A549 (cell line): ENCODE measurements around the gene RIOK1. TPM values are rescaled to one million over a fixed set of nuclear protein-coding genes. Genes with fewer than 3 reads are reported as not detected.

Experiments
- ATAC-seq, 2 experiments: fragments of 200-7000 bp in 1 of 2; fragments of >200 bp in 1 of 2; cut with Nextera tagmentation in 1 of 2; cut with Tn5 transposase in 1 of 2; 3 replicates each; pipeline versions ENCODE4 v1.8.0 to v1.9.1; 2018 to 2020; ENCODE audit warnings: mild to moderate bottlenecking in 1 of 2, moderate library complexity in 1 of 2
- CTCF ChIA-PET: fragments of 300-600 bp; sonication (Branson Sonifier 250); formaldehyde crosslinking; extraction: SDS; loops from one replicate; lab custom pipeline; 2021; ENCODE audit warnings: antibody characterized with exemption, inconsistent platforms; lab: Yijun Ruan, JAX
- POLR2A ChIA-PET: fragments of 350-600 bp; formaldehyde crosslinking; extraction: SDS; loops from one replicate; lab custom pipeline; 2021; ENCODE audit warnings: antibody characterized with exemption, inconsistent platforms; lab: Yijun Ruan, JAX
- DNase-seq, 2 experiments: peaks; one replicate each; pipeline versions ENCODE4 v3.0.0 to v3.0.0-alpha.2; 2011 to 2016; ENCODE audit warnings: low read depth in 1 of 2, low spot score in 1 of 2
- FAIRE-seq: peaks from 2 replicates; lab custom pipeline; 2011; peaks lifted over from hg19 to GRCh38; lab: Jason Lieb, UNC
- H3K27ac ChIP-seq, 2 experiments: fragments of >200 bp; sonication (Bioruptor Twin); formaldehyde crosslinking; 3 replicates each; pipeline ENCODE4 v1.5.1; 2016 to 2017
- H3K4me1 ChIP-seq: fragments of >200 bp; sonication (Bioruptor Twin); formaldehyde crosslinking; 3 replicates; pipeline ENCODE4 v1.6.1; 2016
- H3K4me2 ChIP-seq: fragments of >200 bp; sonication (Bioruptor Twin); formaldehyde crosslinking; 3 replicates; pipeline ENCODE4 v1.6.1; 2016
- H3K4me3 ChIP-seq: fragments of >200 bp; sonication (Bioruptor Twin); formaldehyde crosslinking; 3 replicates; pipeline ENCODE4 v1.5.1; 2016
- H3K9me3 ChIP-seq: fragments of >200 bp; sonication (Bioruptor Twin); formaldehyde crosslinking; 3 replicates; pipeline ENCODE4 v1.6.1; 2016
- CBX2 ChIP-seq: fragments of 200-600 bp; sonication (generic); IDR thresholded peaks from 2 replicates; pipeline ENCODE4 v1.6.1; 2016; ENCODE audit warnings: low read depth, mild to moderate bottlenecking, borderline replicate concordance
- CBX8 ChIP-seq: fragments of 200-600 bp; sonication (generic); IDR thresholded peaks from 2 replicates; pipeline ENCODE4 v1.6.1; 2016
- CHD4 ChIP-seq: fragments of 200-600 bp; sonication (generic); IDR thresholded peaks from 2 replicates; pipeline ENCODE4 v1.6.1; 2016; ENCODE audit warnings: antibody characterized with exemption, mild to moderate bottlenecking, borderline replicate concordance
- EHMT2 ChIP-seq: fragments of 200-600 bp; sonication (generic); IDR thresholded peaks from 2 replicates; pipeline ENCODE4 v1.6.1; 2016; ENCODE audit warnings: antibody characterized with exemption, low read depth, mild to moderate bottlenecking, moderate library complexity
- ESRRA ChIP-seq: fragments of 150-350 bp; IDR thresholded peaks from 2 replicates; pipeline ENCODE4 v1.6.1; 2014; ENCODE audit warnings: mild to moderate bottlenecking, low read length, borderline replicate concordance
- FOSB ChIP-seq: fragments of 250-450 bp; sonication (Bioruptor Pico); IDR thresholded peaks from 2 replicates; pipeline ENCODE4 v1.5.0; 2020; ENCODE audit warnings: mild to moderate bottlenecking, moderate library complexity
- FOXS1 ChIP-seq: fragments of 250-450 bp; sonication (Bioruptor Pico); IDR thresholded peaks from 2 replicates; pipeline ENCODE4 v1.5.0; 2020; ENCODE audit warnings: mild to moderate bottlenecking, moderate library complexity
- HDAC2 ChIP-seq: fragments of 200-600 bp; sonication (generic); IDR thresholded peaks from 2 replicates; pipeline ENCODE4 v1.6.1; 2016
- HES2 ChIP-seq: fragments of >200 bp; sonication (Bioruptor Twin); formaldehyde crosslinking; IDR thresholded peaks from 2 replicates; pipeline ENCODE4 v1.6.1; 2016
- JUNB ChIP-seq: fragments of >200 bp; sonication (Bioruptor Twin); formaldehyde crosslinking; IDR thresholded peaks from 2 replicates; pipeline ENCODE4 v1.6.1; 2016
- KDM1A ChIP-seq: fragments of 200-600 bp; sonication (generic); IDR thresholded peaks from 2 replicates; pipeline ENCODE4 v1.6.1; 2016; ENCODE audit warnings: low read depth, mild to moderate bottlenecking
- MAFK ChIP-seq: fragments of 450-650 bp; IDR thresholded peaks from 2 replicates; pipeline ENCODE4 v1.6.1; 2014; ENCODE audit not compliant: partially characterized antibody
- MAZ ChIP-seq: fragments of 150-350 bp; IDR thresholded peaks from 2 replicates; pipeline ENCODE4 v1.6.1; 2014; ENCODE audit warnings: antibody characterized with exemption, low read depth, low read length, borderline replicate concordance
- NFE2L2 ChIP-seq: fragments of 150-350 bp; conservative IDR thresholded peaks from 2 replicates; pipeline ENCODE4 v1.6.1; 2014; ENCODE audit warnings: low read length
- PBX3 ChIP-seq: IDR thresholded peaks from 2 replicates; pipeline ENCODE4 v1.6.1; 2012
- REST ChIP-seq: fragments of 200-600 bp; sonication (generic); IDR thresholded peaks from 2 replicates; pipeline ENCODE4 v1.6.1; 2016; ENCODE audit warnings: antibody characterized with exemption, mild to moderate bottlenecking, moderate library complexity
- WGBS: methylation state at CpG from one replicate; pipeline ENCODE4 v1.1.6; 2017; ENCODE audit errors: missing lambda C conversion rate; 5-methylcytosine and 5-hydroxymethylcytosine counted together
- polyA plus RNA-seq, 4 experiments: library from polyadenylated mRNA; depleted of rRNA in 3 of 4; stranded (reverse); fragments of >200 nt; fragmentation: RNase III in 1 of 4; extraction: RNeasy Plus Mini Kit Qiagen cat#74134 plus additional on column Dnase treatment in 1 of 4; gene quantifications; 2 replicates in 3 of 4; 3 replicates in 1 of 4; pipeline ENCODE4 v1.2.3, GENCODE V29; 2011 to 2017
- TF ChIP-seq, protein P1 (sequence below): fragments of 250-450 bp; sonication (Bioruptor Pico); IDR thresholded peaks from 2 replicates; pipeline ENCODE4 v1.5.0; 2020; ENCODE audit warnings: low read depth, mild to moderate bottlenecking, moderate library complexity

RIOK1 gene
- polyA plus RNA-seq, 2 of the 4 experiments (the other 2 are of a cell fraction) = 16.1 to 20.4 TPM

- 86% methylated on average over 1 of the region's 1 CpG for WGBS
- CTCF ChIA-PET = no interaction called here
Measured at GRCh38 chr6:7381092-7381491, 8.5 kb upstream of the RIOK1 start.

DNA sequence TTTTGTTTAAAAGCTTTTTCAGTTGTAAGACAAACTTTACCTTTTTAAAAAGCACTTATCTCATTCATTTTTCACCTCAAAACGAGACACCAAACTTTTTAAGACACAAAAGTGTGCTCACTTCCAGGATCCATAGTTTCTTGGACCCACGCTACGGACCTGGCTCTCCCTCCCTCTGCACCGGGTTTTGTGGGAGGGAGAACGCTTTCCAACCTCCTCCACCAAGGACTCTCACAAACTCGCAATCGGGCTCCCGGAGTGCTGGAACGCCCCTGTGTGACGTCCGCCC is 502 bp upstream of the RIOK1 start:
- CTCF ChIA-PET = interaction anchor here (0.6 to 2.1 kb wide), 3 partner anchors 92 to 285 kb away, joined by 3 to 10 read pairs (median 3); no protein-coding TSS in a partner anchor
- Histone ChIP-seq H3K4me1 (peaks cover 24% of the 10 kb centered on the region), H3K27ac (peak overlapping the region; percentile 92 to 99), H3K4me2 (peak overlapping the region; percentile 90), H3K9me3 (no peaks in the 10 kb centered on the region), H3K4me3 (peak overlapping the region; percentile 71)
- ATAC-seq = no peak; a peak in 1 of 6 replicates
- POLR2A ChIA-PET = interaction anchor here (1.0 to 1.9 kb wide), 8 partner anchors 66 to 702 kb away, joined by 3 to 7 read pairs (median 4); partner anchors contain the start of genes DSP, SNRNP48 and SSR1
- FAIRE-seq = no peak
- DNase-seq = peak in 1 of 2 experiments; percentile 44
- no peak for TF ChIP-seq REST
- TF ChIP-seq FOXS1 (CRISPR knock-in tag) = no peak
- no peak for TF ChIP-seq FOSB (CRISPR knock-in tag)
- no peak for TF ChIP-seq CHD4
- no peak for TF ChIP-seq HDAC2
- WGBS = 1% methylated on average over 8 of the region's 11 CpGs

More at GRCh38 chr6:7381092-7381491, 8.5 kb upstream of the RIOK1 start:
- FAIRE-seq = no peak
- Histone ChIP-seq H3K4me3 (no peak overlapping the region), H3K9me3 (no peaks in the 10 kb centered on the region), H3K27ac (no peak overlapping the region), H3K4me2 (no peak overlapping the region), H3K4me1 (no peaks in the 10 kb centered on the region)
- POLR2A ChIA-PET = no interaction called here
- no peak for ATAC-seq
- TF ChIP-seq CBX2 = no peak
- no peak for TF ChIP-seq MAZ
- no peak for TF ChIP-seq CBX8
- TF ChIP-seq, protein P1, sequence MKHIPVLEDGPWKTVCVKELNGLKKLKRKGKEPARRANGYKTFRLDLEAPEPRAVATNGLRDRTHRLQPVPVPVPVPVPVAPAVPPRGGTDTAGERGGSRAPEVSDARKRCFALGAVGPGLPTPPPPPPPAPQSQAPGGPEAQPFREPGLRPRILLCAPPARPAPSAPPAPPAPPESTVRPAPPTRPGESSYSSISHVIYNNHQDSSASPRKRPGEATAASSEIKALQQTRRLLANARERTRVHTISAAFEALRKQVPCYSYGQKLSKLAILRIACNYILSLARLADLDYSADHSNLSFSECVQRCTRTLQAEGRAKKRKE (CRISPR knock-in tag) = no peak
- TF ChIP-seq CHD4 = no peak
- TF ChIP-seq ESRRA = no peak
- TF ChIP-seq EHMT2 = no peak
- TF ChIP-seq FOSB (CRISPR knock-in tag) = no peak
- TF ChIP-seq PBX3 = no peak
- no peak for TF ChIP-seq HES2
- no peak for TF ChIP-seq KDM1A
- no peak for TF ChIP-seq MAFK
- no peak for TF ChIP-seq NFE2L2
- TF ChIP-seq JUNB = no peak
- DNase-seq = no peak
